ENCODE data around the gene AGAP1.

Gene AGAP1

DNA sequence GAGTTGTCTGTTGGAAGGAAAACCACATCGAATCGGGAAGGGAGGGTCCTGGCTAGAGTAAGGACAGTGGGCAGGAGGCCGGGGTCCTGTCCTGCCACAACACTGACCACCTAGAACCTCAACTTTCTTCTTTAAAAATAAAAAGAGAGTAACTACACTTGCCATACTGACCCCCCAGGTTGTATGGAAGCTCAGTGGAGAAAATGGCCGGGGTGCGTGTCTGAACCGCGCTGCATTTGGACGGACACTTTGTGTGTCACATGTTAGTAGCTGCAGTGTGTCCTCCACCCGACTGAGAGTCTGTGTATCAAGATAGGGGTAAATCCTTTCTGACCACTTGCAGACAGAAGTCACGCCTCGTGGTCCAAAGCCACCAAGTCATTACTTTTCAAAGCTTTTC is 587.3 kb downstream of the AGAP1 start:
- no peak overlapping the region for H3K27ac ChIP-seq (ENCODE audit: low read depth, low read length)
- no peaks in the 10 kb centered on the region for H3K9me3 ChIP-seq (ENCODE audit: control insufficient read depth, insufficient read depth, low read length)
- H3K4me2 ChIP-seq (ENCODE audit: low read length) = no peak overlapping the region

DNA sequence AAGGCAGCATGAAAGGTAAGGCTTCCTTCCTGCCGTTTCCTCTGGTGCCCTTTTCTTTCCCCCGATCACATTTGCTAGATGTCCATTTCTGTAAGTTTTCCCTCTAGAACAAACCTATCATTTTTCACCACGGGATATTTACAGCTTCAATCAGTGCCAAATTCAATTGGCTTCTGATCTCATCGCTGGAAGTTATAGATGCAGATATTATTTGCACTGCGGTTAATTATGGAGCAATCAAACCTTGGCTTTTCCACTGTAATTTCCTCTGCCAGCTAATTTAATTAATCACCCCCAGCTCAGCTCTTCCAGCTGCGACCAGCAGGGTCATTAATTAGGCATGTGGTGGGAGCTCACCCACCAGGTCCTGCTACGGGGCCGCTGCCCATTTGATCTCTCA is 588.2 kb downstream of the AGAP1 start:
- H3K4me2 ChIP-seq (ENCODE audit: low read length) = no peak overlapping the region
- no peaks in the 10 kb centered on the region for H3K9me3 ChIP-seq (ENCODE audit: control insufficient read depth, insufficient read depth, low read length)
- no peaks in the 10 kb centered on the region for H3K9me2 ChIP-seq (replicated peaks; ENCODE audit: control insufficient read depth, low read length)
- H3F3A ChIP-seq (ENCODE audit: control insufficient read depth, insufficient read depth) = no peaks in the 10 kb centered on the region
- no peaks in the 10 kb centered on the region for H3K4me1 ChIP-seq (ENCODE audit: control insufficient read depth, low read length)
- H3K27me3 ChIP-seq (ENCODE audit: control insufficient read depth, low read length) = no peaks in the 10 kb centered on the region
- no peaks in the 10 kb centered on the region for H4K20me1 ChIP-seq (ENCODE audit: control insufficient read depth, insufficient read depth, low read depth, low read length)
- H3K4me3 ChIP-seq (ENCODE audit: low read length) = no peak overlapping the region
- H3K36me3 ChIP-seq (ENCODE audit: control insufficient read depth, low read length) = no peaks in the 10 kb centered on the region
- no peak overlapping the region for H3K27ac ChIP-seq (ENCODE audit: low read depth, low read length)
- TF ChIP-seq, protein P1, sequence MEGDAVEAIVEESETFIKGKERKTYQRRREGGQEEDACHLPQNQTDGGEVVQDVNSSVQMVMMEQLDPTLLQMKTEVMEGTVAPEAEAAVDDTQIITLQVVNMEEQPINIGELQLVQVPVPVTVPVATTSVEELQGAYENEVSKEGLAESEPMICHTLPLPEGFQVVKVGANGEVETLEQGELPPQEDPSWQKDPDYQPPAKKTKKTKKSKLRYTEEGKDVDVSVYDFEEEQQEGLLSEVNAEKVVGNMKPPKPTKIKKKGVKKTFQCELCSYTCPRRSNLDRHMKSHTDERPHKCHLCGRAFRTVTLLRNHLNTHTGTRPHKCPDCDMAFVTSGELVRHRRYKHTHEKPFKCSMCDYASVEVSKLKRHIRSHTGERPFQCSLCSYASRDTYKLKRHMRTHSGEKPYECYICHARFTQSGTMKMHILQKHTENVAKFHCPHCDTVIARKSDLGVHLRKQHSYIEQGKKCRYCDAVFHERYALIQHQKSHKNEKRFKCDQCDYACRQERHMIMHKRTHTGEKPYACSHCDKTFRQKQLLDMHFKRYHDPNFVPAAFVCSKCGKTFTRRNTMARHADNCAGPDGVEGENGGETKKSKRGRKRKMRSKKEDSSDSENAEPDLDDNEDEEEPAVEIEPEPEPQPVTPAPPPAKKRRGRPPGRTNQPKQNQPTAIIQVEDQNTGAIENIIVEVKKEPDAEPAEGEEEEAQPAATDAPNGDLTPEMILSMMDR (IDR thresholded peaks at IDR 0.05; ENCODE audit: low read depth, low read length, poor library complexity, severe bottlenecking) = no peak
- TF ChIP-seq EZH2phosphoT487 (IDR thresholded peaks at IDR 0.05; ENCODE audit: borderline replicate concordance, low read length) = no peak
- no peaks in the 10 kb centered on the region for H3K79me2 ChIP-seq (ENCODE audit: control insufficient read depth, low read length)

More for the DNA sequence above, 587.3 kb downstream of the AGAP1 start:
- Histone ChIP-seq H3K4me1 (ENCODE audit: control insufficient read depth, low read length) (no peaks in the 10 kb centered on the region), H3K4me3 (ENCODE audit: low read length) (no peak overlapping the region), H3K27me3 (ENCODE audit: control insufficient read depth, low read length) (no peaks in the 10 kb centered on the region), H3K9me2 (replicated peaks; ENCODE audit: control insufficient read depth, low read length) (no peaks in the 10 kb centered on the region), H3F3A (ENCODE audit: control insufficient read depth, insufficient read depth) (no peaks in the 10 kb centered on the region), H4K20me1 (ENCODE audit: control insufficient read depth, insufficient read depth, low read depth, low read length) (no peaks in the 10 kb centered on the region), H3K36me3 (ENCODE audit: control insufficient read depth, low read length) (no peaks in the 10 kb centered on the region), H3K79me2 (ENCODE audit: control insufficient read depth, low read length) (no peaks in the 10 kb centered on the region)
- TF ChIP-seq, protein P1 (IDR thresholded peaks at IDR 0.05; ENCODE audit: low read depth, low read length, poor library complexity, severe bottlenecking) = no peak
- no peak for TF ChIP-seq EZH2phosphoT487 (IDR thresholded peaks at IDR 0.05; ENCODE audit: borderline replicate concordance, low read length)

GRCh38 chr2:236083934-236084333 is 590.1 kb downstream of the AGAP1 start:
- Histone ChIP-seq H3K36me3 (ENCODE audit: control insufficient read depth, low read length) (no peaks in the 10 kb centered on the region), H3K4me2 (ENCODE audit: low read length) (no peak overlapping the region), H3K9me2 (replicated peaks; ENCODE audit: control insufficient read depth, low read length) (no peaks in the 10 kb centered on the region), H3K27me3 (ENCODE audit: control insufficient read depth, low read length) (no peaks in the 10 kb centered on the region), H3K79me2 (ENCODE audit: control insufficient read depth, low read length) (no peaks in the 10 kb centered on the region), H3K27ac (ENCODE audit: low read depth, low read length) (no peak overlapping the region), H3K9me3 (ENCODE audit: control insufficient read depth, insufficient read depth, low read length) (no peaks in the 10 kb centered on the region), H3K4me3 (ENCODE audit: low read length) (no peak overlapping the region), H3K4me1 (ENCODE audit: control insufficient read depth, low read length) (no peaks in the 10 kb centered on the region), H3F3A (ENCODE audit: control insufficient read depth, insufficient read depth) (no peaks in the 10 kb centered on the region), H4K20me1 (ENCODE audit: control insufficient read depth, insufficient read depth, low read depth, low read length) (no peaks in the 10 kb centered on the region)
- TF ChIP-seq EZH2phosphoT487 (IDR thresholded peaks at IDR 0.05; ENCODE audit: borderline replicate concordance, low read length) = no peak
- TF ChIP-seq, protein P1 (IDR thresholded peaks at IDR 0.05; ENCODE audit: low read depth, low read length, poor library complexity, severe bottlenecking) = no peak

DNA sequence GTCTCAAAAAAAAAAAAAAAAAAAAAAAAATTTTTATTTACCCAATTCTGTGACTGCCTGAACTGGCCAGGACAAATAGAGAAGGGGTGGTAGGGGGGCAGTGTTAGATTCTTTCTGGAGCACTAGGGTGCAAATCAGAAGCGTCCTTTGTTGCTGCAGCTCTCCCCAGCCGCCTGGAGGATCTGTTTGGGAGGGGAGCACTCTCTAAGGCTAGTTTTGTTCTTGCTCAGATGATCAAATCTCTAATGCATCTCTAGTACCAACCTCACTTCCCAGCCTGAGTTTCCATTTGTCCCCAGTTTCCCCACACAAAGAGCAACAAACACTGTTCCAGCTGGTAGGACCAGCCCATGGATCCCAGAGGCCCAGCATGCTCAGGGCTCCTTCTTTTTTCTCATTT is 591.4 kb downstream of the AGAP1 start:
- Histone ChIP-seq H3K27ac (ENCODE audit: low read depth, low read length) (no peak overlapping the region), H3K27me3 (ENCODE audit: control insufficient read depth, low read length) (no peaks in the 10 kb centered on the region), H3K4me1 (ENCODE audit: control insufficient read depth, low read length) (no peaks in the 10 kb centered on the region), H3K4me3 (ENCODE audit: low read length) (no peak overlapping the region), H3F3A (ENCODE audit: control insufficient read depth, insufficient read depth) (no peaks in the 10 kb centered on the region), H4K20me1 (ENCODE audit: control insufficient read depth, insufficient read depth, low read depth, low read length) (no peaks in the 10 kb centered on the region), H3K36me3 (ENCODE audit: control insufficient read depth, low read length) (no peaks in the 10 kb centered on the region), H3K9me3 (ENCODE audit: control insufficient read depth, insufficient read depth, low read length) (no peaks in the 10 kb centered on the region), H3K79me2 (ENCODE audit: control insufficient read depth, low read length) (no peaks in the 10 kb centered on the region), H3K9me2 (replicated peaks; ENCODE audit: control insufficient read depth, low read length) (no peaks in the 10 kb centered on the region), H3K4me2 (ENCODE audit: low read length) (no peak overlapping the region)
- TF ChIP-seq EZH2phosphoT487 (IDR thresholded peaks at IDR 0.05; ENCODE audit: borderline replicate concordance, low read length) = no peak
- TF ChIP-seq, protein P1 (IDR thresholded peaks at IDR 0.05; ENCODE audit: low read depth, low read length, poor library complexity, severe bottlenecking) = no peak

Data from DOHH2 (cell line).